ENCODE results near the gene DLG2. TPM values are rescaled to one million over a fixed set of nuclear protein-coding genes. Genes with fewer than 3 reads are reported as not detected.

The DLG2 gene
- total RNA-seq, 2 experiments from 2014 or later: 1.2 to 1.4 TPM

- ChIA-PET CTCF (no interaction called here), POLR2A (no interaction called here)
Measured at GRCh38 chr11:83713708-83714107, 1913.4 kb downstream of the DLG2 start.

- POLR2A ChIA-PET: no interaction called here
- CTCF ChIA-PET: no interaction called here
Measured at GRCh38 chr11:83711106-83711527, 1916.0 kb downstream of the DLG2 start.

GRCh38 chr11:83709434-83709833 is 1917.7 kb downstream of the DLG2 start:
- CTCF ChIA-PET: no interaction called here
- POLR2A ChIA-PET: no interaction called here

DNA sequence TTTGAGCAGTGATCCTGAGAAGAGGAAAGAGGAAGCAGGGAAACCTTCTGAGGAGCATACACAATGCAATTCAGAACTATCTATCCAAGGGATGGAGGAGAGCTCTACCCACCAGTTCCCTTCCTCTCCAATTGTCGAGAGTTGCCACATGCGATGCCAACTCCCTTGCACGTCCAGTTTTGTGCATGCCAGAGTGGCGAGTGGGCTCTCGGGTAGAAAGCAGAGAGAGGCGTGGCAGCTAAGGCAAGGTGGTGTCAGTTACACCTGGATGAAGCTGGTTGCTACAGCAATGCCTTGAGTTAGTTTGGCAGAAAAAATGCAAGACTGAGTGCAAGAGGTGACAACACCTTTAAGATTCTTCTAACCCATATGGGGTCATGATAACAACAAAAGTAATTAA is 1920.6 kb downstream of the DLG2 start:
- POLR2A ChIA-PET: no interaction called here

DNA sequence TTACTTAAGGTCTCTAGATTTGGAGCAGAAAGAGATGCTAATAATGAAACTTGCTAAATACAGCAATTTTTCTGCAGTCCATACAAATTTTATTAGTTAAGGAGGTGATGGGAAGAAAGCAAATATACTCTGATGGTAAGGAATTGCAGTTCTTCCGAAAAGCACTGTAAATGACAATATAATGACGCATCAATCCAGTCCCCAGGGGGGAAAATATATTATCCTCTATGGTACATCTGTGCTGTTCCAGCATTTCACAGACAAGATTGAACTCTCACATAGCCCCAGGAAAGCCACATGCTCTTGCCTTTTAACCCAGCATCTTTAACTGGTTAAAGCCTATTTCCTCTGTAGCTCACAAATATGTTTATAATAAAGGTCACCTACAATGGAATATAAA is 1924.3 kb downstream of the DLG2 start:
- ChIA-PET POLR2A (no interaction called here), CTCF (interaction anchor here (1.7 kb wide), 1 partner anchor 29 kb away, joined by 3 read pairs; no protein-coding TSS in a partner anchor)

More for the DNA sequence above, 1920.6 kb downstream of the DLG2 start:
- CTCF ChIA-PET: no interaction called here

DNA sequence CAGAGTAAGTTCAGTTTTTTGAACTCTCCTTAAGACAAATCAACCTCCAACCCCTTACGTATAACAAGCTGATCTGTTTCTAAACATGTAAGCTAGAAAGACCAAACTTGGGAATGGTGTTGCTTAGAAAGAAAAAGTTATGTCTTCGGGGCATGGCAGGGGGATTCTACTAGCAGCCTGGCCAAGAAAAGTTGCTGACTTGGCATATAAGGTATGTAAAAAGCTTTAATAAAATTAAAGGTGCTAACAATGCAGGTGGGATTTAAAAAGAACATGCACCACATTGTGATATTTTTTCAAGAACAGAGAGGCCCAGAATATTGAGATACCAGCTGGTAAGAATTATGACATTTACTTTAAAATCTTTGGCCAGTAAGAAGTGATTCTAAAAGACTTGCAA is 1929.6 kb downstream of the DLG2 start:
- ChIA-PET CTCF (no interaction called here), POLR2A (no interaction called here)

- ChIA-PET POLR2A (no interaction called here), CTCF (no interaction called here)
Measured at GRCh38 chr11:83695046-83695445, 1932.1 kb downstream of the DLG2 start.

DNA sequence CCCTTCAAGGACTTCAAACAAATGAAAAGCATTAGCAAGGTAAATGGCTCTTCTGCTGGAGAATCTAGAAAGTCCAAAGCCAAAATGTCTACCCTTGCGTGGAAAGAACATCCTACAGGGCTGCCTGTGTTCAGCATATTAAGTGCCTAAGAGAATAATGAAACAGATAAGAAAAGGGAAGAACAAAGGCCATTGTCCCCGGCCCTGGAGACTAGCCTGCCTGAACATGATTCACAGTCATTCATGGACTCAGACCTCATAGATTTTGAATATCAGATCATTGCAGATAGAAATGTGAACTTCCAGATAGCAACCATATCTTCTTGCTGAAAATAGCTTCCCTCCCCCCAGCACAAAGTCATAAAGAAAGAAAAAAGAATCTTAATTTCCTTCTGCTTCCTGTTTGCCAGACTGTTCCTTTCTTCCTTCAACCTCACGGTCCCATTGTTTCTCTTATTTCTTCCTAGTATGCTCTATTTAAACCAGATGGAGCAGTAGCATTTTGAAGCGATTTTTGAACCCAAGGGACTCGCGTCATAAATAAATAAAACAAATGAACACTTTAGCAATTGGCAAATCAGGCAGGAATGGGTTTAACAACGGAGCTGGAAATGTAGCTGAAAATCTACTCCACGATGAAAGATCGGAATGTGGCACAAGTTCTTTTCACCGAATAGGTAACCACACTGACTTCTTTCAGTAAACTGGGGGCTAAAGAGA is 1932.8 kb downstream of the DLG2 start:
- CTCF ChIA-PET: no interaction called here

DNA sequence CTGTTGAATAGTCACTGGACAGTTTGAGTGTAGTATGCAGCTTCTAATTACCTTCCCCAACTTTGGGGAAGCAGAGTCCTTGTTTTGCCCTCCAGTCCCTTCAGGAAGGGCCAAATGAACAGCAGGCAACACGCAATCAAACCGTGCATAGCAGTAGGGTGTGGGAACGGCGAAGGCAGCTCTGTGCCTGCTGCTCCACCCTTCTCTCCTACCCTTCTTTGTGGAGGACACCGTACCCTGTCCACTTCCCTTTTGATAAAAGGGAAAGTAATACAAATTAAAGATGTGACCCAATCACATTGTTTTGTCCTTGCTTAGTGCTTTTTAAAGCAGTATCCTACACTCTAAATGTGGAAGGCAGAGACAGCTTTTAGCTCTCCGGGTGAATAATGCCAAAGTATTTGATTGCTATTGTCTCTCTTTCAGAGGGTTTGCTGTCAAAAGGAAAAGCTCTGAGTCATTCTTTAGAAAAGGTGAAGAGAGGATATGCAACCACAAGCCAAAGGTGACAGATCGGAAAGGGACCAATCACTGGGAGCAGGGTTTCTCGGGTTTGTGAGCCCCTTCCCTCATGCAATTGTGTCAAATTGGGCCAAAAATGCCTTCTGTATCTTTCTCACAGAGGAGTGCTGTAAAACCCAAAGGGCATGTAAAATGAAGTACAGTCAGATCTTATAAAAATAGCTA is 1933.7 kb downstream of the DLG2 start:
- ChIA-PET POLR2A (no interaction called here), CTCF (no interaction called here)

More for the DNA sequence above, 1932.8 kb downstream of the DLG2 start:
- POLR2A ChIA-PET: no interaction called here

- CTCF ChIA-PET: no interaction called here
- POLR2A ChIA-PET: no interaction called here
Measured at GRCh38 chr11:83692675-83693074, 1934.5 kb downstream of the DLG2 start.

- ChIA-PET POLR2A (no interaction called here), CTCF (no interaction called here)
Measured at GRCh38 chr11:83691451-83691950, 1935.6 kb downstream of the DLG2 start.

GRCh38 chr11:83689144-83689780 is 1937.9 kb downstream of the DLG2 start:
- CTCF ChIA-PET: no interaction called here
- POLR2A ChIA-PET: no interaction called here

GRCh38 chr11:83687787-83688186 is 1939.4 kb downstream of the DLG2 start:
- CTCF ChIA-PET: no interaction called here

DNA sequence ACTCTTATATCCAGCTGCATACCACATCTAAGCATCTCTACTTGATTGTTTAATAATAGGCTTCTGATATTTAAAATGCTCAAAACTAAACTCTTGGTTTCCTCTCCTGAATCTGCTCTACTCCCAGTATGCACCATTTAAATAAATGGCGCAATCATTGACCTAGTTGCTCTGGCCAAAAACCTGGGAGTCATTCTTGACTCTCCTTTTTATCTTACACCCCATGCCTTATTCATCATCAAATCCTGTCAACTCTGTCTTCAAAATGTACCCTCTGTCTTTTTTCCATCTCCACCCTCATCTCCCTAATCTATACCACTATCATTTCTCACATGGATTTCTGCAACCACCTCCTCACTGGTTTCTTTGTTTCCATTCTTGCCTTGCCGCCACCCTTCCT is 1941.4 kb downstream of the DLG2 start:
- POLR2A ChIA-PET: no interaction called here
- CTCF ChIA-PET: no interaction called here

More at GRCh38 chr11:83687787-83688186, 1939.4 kb downstream of the DLG2 start:
- POLR2A ChIA-PET: no interaction called here

- ChIA-PET POLR2A (no interaction called here), CTCF (no interaction called here)
Measured at GRCh38 chr11:83684071-83684470, 1943.1 kb downstream of the DLG2 start.

GRCh38 chr11:83682611-83682973 is 1944.6 kb downstream of the DLG2 start:
- POLR2A ChIA-PET: no interaction called here
- CTCF ChIA-PET: no interaction called here

DNA sequence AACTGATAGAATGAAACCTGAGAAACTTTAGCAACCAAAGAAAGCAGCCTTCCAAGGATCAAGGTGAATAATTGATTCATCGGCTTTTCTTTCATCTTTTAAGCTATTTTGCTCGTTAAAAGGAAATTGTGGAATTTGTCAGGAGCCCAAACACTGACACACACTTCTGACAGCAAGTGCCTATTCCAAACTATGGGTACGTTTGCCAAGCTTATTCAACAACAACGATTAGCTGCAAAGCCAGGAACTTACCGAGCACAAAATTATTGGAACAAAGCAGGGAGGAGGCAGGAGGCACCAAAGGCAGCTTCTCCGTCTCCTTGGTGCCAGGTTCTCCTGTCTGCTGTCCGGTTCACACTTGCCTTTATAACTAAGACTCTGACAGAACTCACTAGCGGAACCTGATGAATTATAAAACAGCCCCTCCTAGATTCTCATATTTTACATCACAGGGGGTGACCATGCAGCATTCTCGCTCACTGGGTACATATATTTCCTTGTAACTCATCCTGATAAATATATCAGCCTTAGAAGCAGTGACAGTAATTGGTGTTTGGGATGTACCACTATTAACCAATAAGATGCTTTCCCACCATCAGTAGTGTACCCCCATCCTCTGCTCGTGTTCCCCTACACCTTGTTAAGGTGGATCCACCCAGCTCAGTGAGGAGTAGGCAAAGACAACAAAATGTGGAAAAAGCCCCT is 1945.1 kb downstream of the DLG2 start:
- POLR2A ChIA-PET: no interaction called here
- CTCF ChIA-PET: no interaction called here

DNA sequence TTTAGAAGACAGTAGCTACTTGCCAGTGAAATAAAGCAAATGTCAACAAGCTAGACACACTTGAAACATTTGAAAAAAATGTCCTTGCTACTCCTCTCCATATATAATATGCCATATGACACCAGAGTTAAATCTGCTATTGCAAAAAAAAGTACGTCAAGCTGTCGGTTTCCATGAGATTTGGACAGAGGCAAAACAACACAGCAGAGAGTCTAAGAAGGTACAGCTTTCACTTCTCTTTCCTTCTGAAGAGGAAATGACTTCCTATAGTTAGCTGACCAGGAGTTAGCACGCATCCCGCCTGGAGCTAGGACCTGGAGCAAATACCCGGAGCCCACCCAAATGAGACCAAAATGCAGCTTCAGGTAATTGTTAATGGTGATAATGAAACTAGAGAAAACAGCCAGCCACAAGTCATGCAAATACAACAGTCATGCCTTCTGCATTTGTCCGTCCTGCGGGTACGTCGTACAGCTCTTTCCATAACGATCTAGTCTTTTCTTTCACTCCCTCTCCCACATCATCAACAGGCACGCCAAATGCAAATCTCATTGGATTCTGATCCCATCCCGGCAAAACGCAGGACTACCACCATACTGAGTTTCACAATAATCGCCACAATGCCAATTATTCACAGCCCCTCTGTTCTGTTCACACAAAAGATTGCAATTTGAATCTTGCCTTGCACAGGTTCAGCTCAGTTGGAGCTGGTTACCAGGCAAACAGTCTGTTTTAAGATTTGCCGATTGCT is 1945.9 kb downstream of the DLG2 start:
- CTCF ChIA-PET: no interaction called here
- POLR2A ChIA-PET: interaction anchor here (0.6 kb wide), 1 partner anchor 88 kb away, joined by 4 read pairs; no protein-coding TSS in a partner anchor

DNA sequence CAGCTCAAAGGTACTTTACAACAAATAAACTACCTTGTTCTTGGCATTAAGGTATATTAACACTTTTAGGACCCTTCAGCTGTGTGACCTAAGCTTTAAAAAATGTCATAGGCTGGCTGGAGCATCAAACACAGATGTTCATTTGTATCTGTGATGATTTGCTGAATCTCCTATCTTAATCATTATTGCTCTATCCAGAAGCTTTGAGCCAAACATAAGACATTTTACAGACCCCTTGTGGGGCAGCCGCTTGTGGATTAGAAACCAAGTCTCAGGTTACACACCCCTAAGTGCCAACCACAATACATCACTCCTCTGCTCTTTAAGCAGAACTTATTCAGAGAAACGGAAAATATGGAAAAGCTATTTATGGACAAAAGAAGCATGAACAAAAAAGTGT is 1946.8 kb downstream of the DLG2 start:
- POLR2A ChIA-PET: no interaction called here
- CTCF ChIA-PET: no interaction called here

Data from activated CD8-positive, alpha-beta memory T cell treated with anti-CD3 and anti-CD28 coated beads for 36 hours (primary cell).